ENCODE measurements around the gene ITGA3.

ITGA3 gene

GRCh38 chr17:50090971-50091917, 35.3 kb downstream of the ITGA3 start:
- in situ Hi-C loops (cut with HindIII; ENCODE audit: low sequenced_read_pairs), result no loop called here

GRCh38 chr17:50091918-50092285, 36.0 kb downstream of the ITGA3 start:
- in situ Hi-C loops (cut with HindIII; ENCODE audit: low sequenced_read_pairs), result no loop called here

GRCh38 chr17:50093246-50093645, 37.3 kb downstream of the ITGA3 start:
- in situ Hi-C loops (cut with HindIII; ENCODE audit: low sequenced_read_pairs), result no loop called here

GRCh38 chr17:50093807-50094206, 37.9 kb downstream of the ITGA3 start:
- in situ Hi-C loops (cut with HindIII; ENCODE audit: low sequenced_read_pairs), result no loop called here

GRCh38 chr17:50094243-50094752, 38.4 kb downstream of the ITGA3 start:
- in situ Hi-C loops (cut with HindIII; ENCODE audit: low sequenced_read_pairs), result no loop called here

- in situ Hi-C loops (cut with HindIII; ENCODE audit: low sequenced_read_pairs), result no loop called here
Measured at GRCh38 chr17:50094753-50095619, 39.1 kb downstream of the ITGA3 start, which contains the start of gene PDK2. PDK2 (plus strand) TSS chr17:50095351; CDS start chr17:50095436, 85 bp downstream.

- in situ Hi-C loops (cut with HindIII; ENCODE audit: low sequenced_read_pairs), result no loop called here
Measured at GRCh38 chr17:50095626-50096037, 39.7 kb downstream of the ITGA3 start.

GRCh38 chr17:50096092-50096491, 40.2 kb downstream of the ITGA3 start:
- in situ Hi-C loops (cut with HindIII; ENCODE audit: low sequenced_read_pairs), result no loop called here

GRCh38 chr17:50096758-50097157, 40.8 kb downstream of the ITGA3 start:
- in situ Hi-C loops (cut with HindIII; ENCODE audit: low sequenced_read_pairs), result no loop called here

GRCh38 chr17:50097455-50097854, 41.5 kb downstream of the ITGA3 start:
- in situ Hi-C loops (cut with HindIII; ENCODE audit: low sequenced_read_pairs), result no loop called here

GRCh38 chr17:50097926-50098325, 42.0 kb downstream of the ITGA3 start:
- in situ Hi-C loops (cut with HindIII; ENCODE audit: low sequenced_read_pairs), result no loop called here

- in situ Hi-C loops (cut with HindIII; ENCODE audit: low sequenced_read_pairs), result no loop called here
Measured at GRCh38 chr17:50098583-50098982, 42.7 kb downstream of the ITGA3 start.

GRCh38 chr17:50099003-50099402, 43.1 kb downstream of the ITGA3 start:
- in situ Hi-C loops (cut with HindIII; ENCODE audit: low sequenced_read_pairs), result no loop called here

- in situ Hi-C loops (cut with HindIII; ENCODE audit: low sequenced_read_pairs), result no loop called here
Measured at GRCh38 chr17:50100480-50100883, 44.6 kb downstream of the ITGA3 start.

- in situ Hi-C loops (cut with HindIII; ENCODE audit: low sequenced_read_pairs), result no loop called here
Measured at GRCh38 chr17:50100921-50101345, 45.0 kb downstream of the ITGA3 start.

GRCh38 chr17:50101346-50102163, 45.6 kb downstream of the ITGA3 start:
- in situ Hi-C loops (cut with HindIII; ENCODE audit: low sequenced_read_pairs), result no loop called here

GRCh38 chr17:50102164-50102991, 46.5 kb downstream of the ITGA3 start:
- in situ Hi-C loops (cut with HindIII; ENCODE audit: low sequenced_read_pairs), result no loop called here

- in situ Hi-C loops (cut with HindIII; ENCODE audit: low sequenced_read_pairs), result no loop called here
Measured at GRCh38 chr17:50103252-50103651, 47.3 kb downstream of the ITGA3 start.

GRCh38 chr17:50103941-50104340, 48.0 kb downstream of the ITGA3 start:
- in situ Hi-C loops (cut with HindIII; ENCODE audit: low sequenced_read_pairs), result no loop called here

- in situ Hi-C loops (cut with HindIII; ENCODE audit: low sequenced_read_pairs), result no loop called here
Measured at GRCh38 chr17:50105811-50106210, 49.9 kb downstream of the ITGA3 start.
